WTC11 (cell line): ENCODE measurements around the gene PPP1R3F. TPM values are rescaled to one million over a fixed set of nuclear protein-coding genes. Genes with fewer than 3 reads are reported as not detected.

ENCODE experiments used
- ATAC-seq: fragments of 200-7000 bp; cut with Tn5 transposase; 2 replicates; pipeline ENCODE4 v1.10.0; 2021; ENCODE audit warnings: mild to moderate bottlenecking, moderate library complexity
- CTCF ChIA-PET: fragments of 300-600 bp; sonication (Branson Sonifier 250); formaldehyde crosslinking; loops from one replicate; lab custom pipeline; 2021; ENCODE audit warnings: antibody characterized with exemption; lab: Charles Lee
- POLR2A ChIA-PET: fragments of 350-600 bp; sonication (Branson Sonifier 250); formaldehyde crosslinking; loops from one replicate; lab custom pipeline; 2021; ENCODE audit warnings: antibody characterized with exemption; lab: Charles Lee
- DNase-seq: peaks from one replicate; pipeline ENCODE4 v3.0.0; 2021; ENCODE audit warnings: low spot score
- H3K27ac Mint-ChIP-seq: 2 replicates; pipeline ENCODE4 v1.8.0; 2021; ENCODE audit warnings: mixed read lengths
- H3K27me3 Mint-ChIP-seq: 2 replicates; pipeline ENCODE4 v1.8.0; 2021; ENCODE audit warnings: low read depth, mild to moderate bottlenecking, moderate library complexity, mixed read lengths
- H3K36me3 Mint-ChIP-seq: 2 replicates; pipeline ENCODE4 v1.8.0; 2021; ENCODE audit warnings: mixed read lengths
- H3K4me1 Mint-ChIP-seq: 2 replicates; pipeline ENCODE4 v1.8.0; 2022; ENCODE audit warnings: mixed read lengths
- H3K4me3 Mint-ChIP-seq: 2 replicates; pipeline ENCODE4 v1.8.0; 2021; ENCODE audit warnings: mild to moderate bottlenecking, moderate library complexity, mixed read lengths
- H3K9me3 Mint-ChIP-seq: 2 replicates; pipeline ENCODE4 v1.8.0; 2021; ENCODE audit warnings: mixed read lengths
- FOXP1 ChIP-seq: sonication (generic); formaldehyde crosslinking; IDR thresholded peaks from 2 replicates; pipeline ENCODE4 v1.8.0; 2022; ENCODE audit warnings: missing genetic modification reagents, mild to moderate bottlenecking, moderate library complexity, borderline replicate concordance
- NFATC4 ChIP-seq: fragments of 250-450 bp; sonication (Bioruptor Pico); IDR thresholded peaks from 2 replicates; pipeline ENCODE4 v1.9.0; 2021; ENCODE audit warnings: mild to moderate bottlenecking
- OVOL2 ChIP-seq: fragments of 250-450 bp; sonication (Bioruptor Pico); IDR thresholded peaks from 2 replicates; pipeline ENCODE4 v1.9.0; 2021; ENCODE audit warnings: mild to moderate bottlenecking, borderline replicate concordance
- SOX15 ChIP-seq: fragments of 250-450 bp; sonication (Bioruptor Pico); IDR thresholded peaks from 2 replicates; pipeline ENCODE4 v1.9.0; 2021; ENCODE audit warnings: mild to moderate bottlenecking
- TCF7 ChIP-seq: sonication (generic); formaldehyde crosslinking; IDR thresholded peaks from 2 replicates; pipeline ENCODE4 v1.8.0; 2022; ENCODE audit warnings: mild to moderate bottlenecking, low read depth, missing genetic modification reagents, moderate library complexity
- ZNF232 ChIP-seq: sonication (generic); formaldehyde crosslinking; IDR thresholded peaks from 2 replicates; pipeline ENCODE4 v1.8.0; 2022; ENCODE audit warnings: mild to moderate bottlenecking, missing genetic modification reagents
- ZNF423 ChIP-seq: fragments of 250-450 bp; sonication (Bioruptor Pico); IDR thresholded peaks from 2 replicates; pipeline ENCODE4 v2.1.2; 2022; ENCODE audit warnings: mild to moderate bottlenecking, moderate library complexity
- ZNF671 ChIP-seq: fragments of 250-450 bp; sonication (Bioruptor Pico); IDR thresholded peaks from 2 replicates; pipeline ENCODE4 v1.8.0; 2021; ENCODE audit warnings: mild to moderate bottlenecking
- total RNA-seq: library from RNA; stranded (reverse); gene quantifications from 3 replicates; pipeline ENCODE4 v1.2.3, GENCODE V29; 2021
- TF ChIP-seq, protein P1 (sequence below): fragments of 250-450 bp; sonication (Bioruptor Pico); IDR thresholded peaks from 2 replicates; pipeline ENCODE4 v1.9.0; 2021; ENCODE audit warnings: mild to moderate bottlenecking, borderline replicate concordance
- TF ChIP-seq, protein P2 (sequence below): sonication (generic); formaldehyde crosslinking; IDR thresholded peaks from 2 replicates; pipeline ENCODE4 v1.8.1; 2022; ENCODE audit warnings: missing genetic modification reagents, borderline replicate concordance
- TF ChIP-seq, protein P3 (sequence below): fragments of 250-450 bp; sonication (Bioruptor Pico); conservative IDR thresholded peaks from 2 replicates; pipeline ENCODE4 v1.9.0; 2021; ENCODE audit warnings: mild to moderate bottlenecking
- TF ChIP-seq, protein P4 (sequence below): sonication (generic); formaldehyde crosslinking; IDR thresholded peaks from 2 replicates; pipeline ENCODE4 v1.8.0; 2022; ENCODE audit warnings: missing genetic modification reagents
- TF ChIP-seq, protein P5 (sequence below): sonication (generic); formaldehyde crosslinking; IDR thresholded peaks from 2 replicates; pipeline ENCODE4 v1.8.1; 2023; ENCODE audit warnings: mild to moderate bottlenecking, missing genetic modification reagents
- TF ChIP-seq, protein P6 (sequence below): sonication (generic); formaldehyde crosslinking; IDR thresholded peaks from 2 replicates; pipeline ENCODE4 v1.8.1; 2023; ENCODE audit warnings: mild to moderate bottlenecking, missing genetic modification reagents, moderate library complexity

Gene PPP1R3F
- total RNA-seq, 1 experiment from 2014 or later = 7.0 TPM

DNA sequence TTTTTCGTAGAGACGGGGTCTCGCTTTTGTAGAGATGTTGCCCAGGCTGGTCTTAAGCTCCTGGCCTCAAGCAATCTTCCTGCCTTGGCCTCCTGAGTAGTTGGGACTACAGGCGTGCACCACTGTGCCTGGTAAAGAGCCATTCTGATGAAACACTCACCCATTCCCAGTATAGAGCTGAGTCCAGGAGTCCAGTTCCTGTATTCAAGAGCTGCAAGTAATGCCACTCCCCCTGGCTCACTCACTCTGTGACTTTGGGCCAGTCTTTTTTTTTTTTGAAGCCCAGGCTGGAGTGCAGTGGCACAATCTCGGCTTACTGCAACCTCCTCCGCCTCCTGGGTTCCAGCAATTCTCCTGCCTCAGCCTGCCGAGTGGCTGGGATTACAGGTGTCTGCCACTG lies 30.9 kb upstream of the PPP1R3F start (continued):
- TF ChIP-seq, protein P1, sequence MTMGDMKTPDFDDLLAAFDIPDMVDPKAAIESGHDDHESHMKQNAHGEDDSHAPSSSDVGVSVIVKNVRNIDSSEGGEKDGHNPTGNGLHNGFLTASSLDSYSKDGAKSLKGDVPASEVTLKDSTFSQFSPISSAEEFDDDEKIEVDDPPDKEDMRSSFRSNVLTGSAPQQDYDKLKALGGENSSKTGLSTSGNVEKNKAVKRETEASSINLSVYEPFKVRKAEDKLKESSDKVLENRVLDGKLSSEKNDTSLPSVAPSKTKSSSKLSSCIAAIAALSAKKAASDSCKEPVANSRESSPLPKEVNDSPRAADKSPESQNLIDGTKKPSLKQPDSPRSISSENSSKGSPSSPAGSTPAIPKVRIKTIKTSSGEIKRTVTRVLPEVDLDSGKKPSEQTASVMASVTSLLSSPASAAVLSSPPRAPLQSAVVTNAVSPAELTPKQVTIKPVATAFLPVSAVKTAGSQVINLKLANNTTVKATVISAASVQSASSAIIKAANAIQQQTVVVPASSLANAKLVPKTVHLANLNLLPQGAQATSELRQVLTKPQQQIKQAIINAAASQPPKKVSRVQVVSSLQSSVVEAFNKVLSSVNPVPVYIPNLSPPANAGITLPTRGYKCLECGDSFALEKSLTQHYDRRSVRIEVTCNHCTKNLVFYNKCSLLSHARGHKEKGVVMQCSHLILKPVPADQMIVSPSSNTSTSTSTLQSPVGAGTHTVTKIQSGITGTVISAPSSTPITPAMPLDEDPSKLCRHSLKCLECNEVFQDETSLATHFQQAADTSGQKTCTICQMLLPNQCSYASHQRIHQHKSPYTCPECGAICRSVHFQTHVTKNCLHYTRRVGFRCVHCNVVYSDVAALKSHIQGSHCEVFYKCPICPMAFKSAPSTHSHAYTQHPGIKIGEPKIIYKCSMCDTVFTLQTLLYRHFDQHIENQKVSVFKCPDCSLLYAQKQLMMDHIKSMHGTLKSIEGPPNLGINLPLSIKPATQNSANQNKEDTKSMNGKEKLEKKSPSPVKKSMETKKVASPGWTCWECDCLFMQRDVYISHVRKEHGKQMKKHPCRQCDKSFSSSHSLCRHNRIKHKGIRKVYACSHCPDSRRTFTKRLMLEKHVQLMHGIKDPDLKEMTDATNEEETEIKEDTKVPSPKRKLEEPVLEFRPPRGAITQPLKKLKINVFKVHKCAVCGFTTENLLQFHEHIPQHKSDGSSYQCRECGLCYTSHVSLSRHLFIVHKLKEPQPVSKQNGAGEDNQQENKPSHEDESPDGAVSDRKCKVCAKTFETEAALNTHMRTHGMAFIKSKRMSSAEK = no peak
- TF ChIP-seq, protein P2, sequence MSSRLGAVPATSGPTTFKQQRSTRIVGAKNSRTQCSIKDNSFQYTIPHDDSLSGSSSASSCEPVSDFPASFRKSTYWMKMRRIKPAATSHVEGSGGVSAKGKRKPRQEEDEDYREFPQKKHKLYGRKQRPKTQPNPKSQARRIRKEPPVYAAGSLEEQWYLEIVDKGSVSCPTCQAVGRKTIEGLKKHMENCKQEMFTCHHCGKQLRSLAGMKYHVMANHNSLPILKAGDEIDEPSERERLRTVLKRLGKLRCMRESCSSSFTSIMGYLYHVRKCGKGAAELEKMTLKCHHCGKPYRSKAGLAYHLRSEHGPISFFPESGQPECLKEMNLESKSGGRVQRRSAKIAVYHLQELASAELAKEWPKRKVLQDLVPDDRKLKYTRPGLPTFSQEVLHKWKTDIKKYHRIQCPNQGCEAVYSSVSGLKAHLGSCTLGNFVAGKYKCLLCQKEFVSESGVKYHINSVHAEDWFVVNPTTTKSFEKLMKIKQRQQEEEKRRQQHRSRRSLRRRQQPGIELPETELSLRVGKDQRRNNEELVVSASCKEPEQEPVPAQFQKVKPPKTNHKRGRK = no peak
- TF ChIP-seq NFATC4 (CRISPR knock-in tag) (no peak), TCF7 (no peak), SOX15 (CRISPR knock-in tag) (no peak)
- TF ChIP-seq, protein P3, sequence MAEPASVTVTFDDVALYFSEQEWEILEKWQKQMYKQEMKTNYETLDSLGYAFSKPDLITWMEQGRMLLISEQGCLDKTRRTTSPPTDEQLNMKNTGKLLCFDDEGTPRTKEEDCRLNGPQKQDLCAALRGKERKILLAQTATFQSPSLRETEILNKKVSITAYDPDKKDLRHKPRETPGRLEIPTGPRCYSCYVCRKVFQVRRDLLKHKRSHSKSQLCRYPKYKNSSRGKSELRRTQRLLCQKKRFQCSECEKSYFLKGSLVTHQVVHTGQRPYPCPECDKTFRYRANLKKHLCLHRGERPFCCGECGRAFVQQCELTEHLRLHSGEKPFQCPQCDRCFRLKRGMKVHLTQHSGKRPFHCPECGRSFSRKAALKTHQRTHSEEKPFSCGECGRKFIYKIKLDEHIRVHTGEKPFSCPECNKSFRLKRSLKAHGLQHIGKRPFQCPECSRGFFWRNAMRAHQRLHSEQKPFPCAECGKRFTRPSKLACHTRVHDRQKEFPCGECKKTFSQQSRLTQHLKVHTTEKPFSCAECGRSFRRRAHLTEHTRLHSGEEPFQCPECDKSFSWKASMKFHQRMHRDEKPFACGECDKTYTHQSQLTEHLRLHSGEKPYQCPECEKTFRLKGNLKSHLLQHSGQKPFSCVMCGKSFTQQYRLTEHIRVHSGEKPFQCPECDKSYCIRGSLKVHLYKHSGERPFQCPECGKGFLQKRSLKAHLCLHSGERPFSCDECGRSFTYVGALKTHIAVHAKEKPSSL (CRISPR knock-in tag) = no peak
- TF ChIP-seq, protein P4, sequence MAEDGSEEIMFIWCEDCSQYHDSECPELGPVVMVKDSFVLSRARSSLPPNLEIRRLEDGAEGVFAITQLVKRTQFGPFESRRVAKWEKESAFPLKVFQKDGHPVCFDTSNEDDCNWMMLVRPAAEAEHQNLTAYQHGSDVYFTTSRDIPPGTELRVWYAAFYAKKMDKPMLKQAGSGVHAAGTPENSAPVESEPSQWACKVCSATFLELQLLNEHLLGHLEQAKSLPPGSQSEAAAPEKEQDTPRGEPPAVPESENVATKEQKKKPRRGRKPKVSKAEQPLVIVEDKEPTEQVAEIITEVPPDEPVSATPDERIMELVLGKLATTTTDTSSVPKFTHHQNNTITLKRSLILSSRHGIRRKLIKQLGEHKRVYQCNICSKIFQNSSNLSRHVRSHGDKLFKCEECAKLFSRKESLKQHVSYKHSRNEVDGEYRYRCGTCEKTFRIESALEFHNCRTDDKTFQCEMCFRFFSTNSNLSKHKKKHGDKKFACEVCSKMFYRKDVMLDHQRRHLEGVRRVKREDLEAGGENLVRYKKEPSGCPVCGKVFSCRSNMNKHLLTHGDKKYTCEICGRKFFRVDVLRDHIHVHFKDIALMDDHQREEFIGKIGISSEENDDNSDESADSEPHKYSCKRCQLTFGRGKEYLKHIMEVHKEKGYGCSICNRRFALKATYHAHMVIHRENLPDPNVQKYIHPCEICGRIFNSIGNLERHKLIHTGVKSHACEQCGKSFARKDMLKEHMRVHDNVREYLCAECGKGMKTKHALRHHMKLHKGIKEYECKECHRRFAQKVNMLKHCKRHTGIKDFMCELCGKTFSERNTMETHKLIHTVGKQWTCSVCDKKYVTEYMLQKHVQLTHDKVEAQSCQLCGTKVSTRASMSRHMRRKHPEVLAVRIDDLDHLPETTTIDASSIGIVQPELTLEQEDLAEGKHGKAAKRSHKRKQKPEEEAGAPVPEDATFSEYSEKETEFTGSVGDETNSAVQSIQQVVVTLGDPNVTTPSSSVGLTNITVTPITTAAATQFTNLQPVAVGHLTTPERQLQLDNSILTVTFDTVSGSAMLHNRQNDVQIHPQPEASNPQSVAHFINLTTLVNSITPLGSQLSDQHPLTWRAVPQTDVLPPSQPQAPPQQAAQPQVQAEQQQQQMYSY = no peak

DNA sequence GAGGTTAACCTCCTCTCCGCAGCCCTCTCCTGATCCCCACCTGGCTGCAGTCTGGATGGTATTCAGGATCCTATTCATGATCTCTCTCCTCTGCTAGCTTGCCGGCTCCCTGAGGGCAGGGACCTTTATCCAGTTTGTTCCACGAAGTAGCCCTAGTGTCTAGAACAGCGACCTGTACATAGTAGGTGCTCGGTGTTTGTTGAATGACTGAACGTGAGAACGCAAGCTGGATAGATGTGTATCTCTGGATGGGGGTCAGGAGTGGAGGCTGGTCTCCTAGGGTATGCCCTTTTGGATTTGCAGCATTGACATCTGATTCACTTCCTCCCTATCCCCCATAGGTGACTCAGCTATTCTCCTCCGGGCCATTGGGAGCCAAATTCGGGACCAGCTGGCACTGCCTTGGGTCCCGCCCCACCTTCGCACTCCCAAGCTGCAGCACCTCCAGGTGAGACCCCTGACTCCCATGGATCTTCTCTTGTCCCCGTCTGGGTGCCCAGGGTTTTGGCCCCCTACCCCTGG lies 27.0 kb upstream of the PPP1R3F start:
- no peak overlapping the region for H3K27ac Mint-ChIP-seq
- H3K4me1 Mint-ChIP-seq = no peaks in the 10 kb centered on the region
- ATAC-seq (no peak), DNase-seq (no peak)
- no peaks in the 10 kb centered on the region for H3K27me3 Mint-ChIP-seq
- POLR2A ChIA-PET = no interaction called here
- peaks cover 3% of the 10 kb centered on the region; the same call in 1 of the 2 replicates for H3K36me3 Mint-ChIP-seq
- TF ChIP-seq OVOL2 (CRISPR knock-in tag) = no peak
- no peak for TF ChIP-seq ZNF232 (CRISPR knock-in tag)
- TF ChIP-seq FOXP1 (CRISPR knock-in tag) = no peak
- TF ChIP-seq, protein P5, sequence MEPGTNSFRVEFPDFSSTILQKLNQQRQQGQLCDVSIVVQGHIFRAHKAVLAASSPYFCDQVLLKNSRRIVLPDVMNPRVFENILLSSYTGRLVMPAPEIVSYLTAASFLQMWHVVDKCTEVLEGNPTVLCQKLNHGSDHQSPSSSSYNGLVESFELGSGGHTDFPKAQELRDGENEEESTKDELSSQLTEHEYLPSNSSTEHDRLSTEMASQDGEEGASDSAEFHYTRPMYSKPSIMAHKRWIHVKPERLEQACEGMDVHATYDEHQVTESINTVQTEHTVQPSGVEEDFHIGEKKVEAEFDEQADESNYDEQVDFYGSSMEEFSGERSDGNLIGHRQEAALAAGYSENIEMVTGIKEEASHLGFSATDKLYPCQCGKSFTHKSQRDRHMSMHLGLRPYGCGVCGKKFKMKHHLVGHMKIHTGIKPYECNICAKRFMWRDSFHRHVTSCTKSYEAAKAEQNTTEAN = no peak
- TF ChIP-seq ZNF671 (CRISPR knock-in tag) = no peak
- TF ChIP-seq ZNF423 = no peak
- TF ChIP-seq, protein P6, sequence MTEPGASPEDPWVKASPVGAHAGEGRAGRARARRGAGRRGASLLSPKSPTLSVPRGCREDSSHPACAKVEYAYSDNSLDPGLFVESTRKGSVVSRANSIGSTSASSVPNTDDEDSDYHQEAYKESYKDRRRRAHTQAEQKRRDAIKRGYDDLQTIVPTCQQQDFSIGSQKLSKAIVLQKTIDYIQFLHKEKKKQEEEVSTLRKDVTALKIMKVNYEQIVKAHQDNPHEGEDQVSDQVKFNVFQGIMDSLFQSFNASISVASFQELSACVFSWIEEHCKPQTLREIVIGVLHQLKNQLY (CRISPR knock-in tag) = no peak
- TF ChIP-seq, protein P3 (CRISPR knock-in tag) = no peak
- TF ChIP-seq, protein P4 = no peak
- no peak overlapping the region for H3K4me3 Mint-ChIP-seq
- no peaks in the 10 kb centered on the region for H3K9me3 Mint-ChIP-seq
- CTCF ChIA-PET = no interaction called here
